ENCODE measurements around the gene ZMAT2. TPM values are rescaled to one million over a fixed set of nuclear protein-coding genes. Genes with fewer than 3 reads are reported as not detected.

Gene ZMAT2
- total RNA-seq: 66.2 and 67.0 TPM in 2 replicates

DNA sequence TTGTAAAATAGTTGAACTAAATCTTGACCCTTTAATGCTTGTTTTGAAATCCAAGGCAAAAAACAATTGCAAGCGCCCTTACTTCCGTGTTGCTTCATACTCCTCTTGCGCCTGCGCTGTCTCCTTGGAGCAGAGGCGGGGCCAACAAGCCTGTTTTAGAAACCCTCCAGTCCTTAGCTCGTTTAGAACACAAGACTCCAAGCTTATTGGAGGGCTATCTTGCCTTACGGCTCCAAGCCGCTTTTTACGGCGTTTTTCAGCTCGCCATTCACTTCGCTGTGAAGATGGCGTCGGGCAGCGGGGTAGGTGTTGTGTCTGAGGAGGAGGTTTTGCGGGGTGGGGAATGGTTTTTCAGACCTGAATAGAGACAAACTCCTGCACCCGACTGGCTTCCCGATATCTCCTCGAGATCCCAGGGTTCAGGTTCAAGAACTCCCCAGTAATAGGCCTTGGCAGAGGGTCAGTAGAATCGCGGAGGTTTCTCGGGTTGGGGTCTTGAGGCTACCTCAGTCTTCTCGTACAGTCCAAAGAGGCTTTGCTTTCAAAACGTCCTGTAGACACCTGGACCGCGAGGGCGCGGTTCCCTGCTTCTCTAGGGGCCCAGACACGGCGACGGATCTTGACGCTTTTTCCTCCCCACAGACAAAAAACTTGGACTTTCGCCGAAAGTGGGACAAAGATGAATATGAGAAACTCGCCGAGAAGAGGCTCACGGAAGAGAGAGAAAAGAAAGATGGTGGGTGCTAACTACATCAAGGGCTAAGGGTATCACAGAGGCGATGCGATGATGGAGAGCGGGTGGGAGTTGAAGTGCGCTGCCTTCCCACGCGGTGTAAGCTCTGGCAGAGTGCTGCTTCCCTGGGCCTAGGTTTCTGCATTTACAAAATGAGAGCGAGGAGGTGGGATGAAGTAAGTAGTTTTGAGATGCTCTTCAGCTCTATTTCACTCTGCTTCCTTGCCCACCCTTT, at the start of gene ZMAT2:
TSS of gene ZMAT2 (plus strand) at position 271 of the 968 bp plus-strand sequence. CDS start at position 285, 14 bp downstream.

GRCh38 chr5:140664359-140665119, 35.7 kb upstream of the ZMAT2 start, which contains the start of gene WDR55:
TSS of gene WDR55 (plus strand) at chr5:140664904. CDS start at chr5:140664913, 9 bp downstream.

DNA sequence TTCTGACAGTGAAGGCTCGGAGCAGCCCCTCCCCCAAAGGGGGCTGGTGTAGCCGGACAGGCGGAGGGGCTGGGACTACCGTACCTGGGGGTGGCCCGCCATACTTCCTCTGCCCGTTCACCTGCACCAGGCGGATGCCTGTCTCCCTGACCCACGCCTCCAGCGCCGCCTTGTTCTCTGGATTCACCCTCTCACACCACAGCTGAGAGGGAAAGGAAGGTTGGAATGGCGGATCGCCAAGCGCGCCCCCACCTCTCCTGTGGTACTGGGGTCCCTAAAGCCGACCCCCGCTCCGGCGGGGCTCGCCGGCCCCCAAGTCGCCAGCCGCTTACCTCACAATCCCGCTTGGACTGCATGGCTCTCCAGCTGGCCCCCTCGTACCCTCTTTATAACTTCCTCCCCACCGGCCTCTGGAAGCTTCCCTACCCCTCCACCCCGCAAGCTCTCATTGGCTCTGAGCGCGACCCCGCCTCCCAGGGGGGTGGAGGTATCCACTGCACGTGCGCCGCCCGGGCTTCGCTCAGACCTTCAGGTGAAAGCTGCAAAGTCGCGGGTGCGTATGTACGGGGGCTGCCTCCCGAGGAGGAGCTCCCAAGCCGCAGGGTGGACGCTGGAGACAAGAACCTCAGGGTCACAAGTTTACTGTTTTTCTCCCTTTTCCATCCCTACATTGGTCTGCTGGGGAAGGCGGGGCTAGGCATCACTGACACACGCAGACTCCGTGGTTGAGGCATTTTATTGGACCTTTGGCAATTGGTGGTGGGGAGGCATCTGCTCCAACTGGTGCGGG, 26.9 kb upstream of the ZMAT2 start, which contains the start of gene DND1:
TSS of gene DND1 (minus strand) at position 390 of the 790 bp plus-strand sequence. CDS start at position 356, 34 bp downstream.

DNA sequence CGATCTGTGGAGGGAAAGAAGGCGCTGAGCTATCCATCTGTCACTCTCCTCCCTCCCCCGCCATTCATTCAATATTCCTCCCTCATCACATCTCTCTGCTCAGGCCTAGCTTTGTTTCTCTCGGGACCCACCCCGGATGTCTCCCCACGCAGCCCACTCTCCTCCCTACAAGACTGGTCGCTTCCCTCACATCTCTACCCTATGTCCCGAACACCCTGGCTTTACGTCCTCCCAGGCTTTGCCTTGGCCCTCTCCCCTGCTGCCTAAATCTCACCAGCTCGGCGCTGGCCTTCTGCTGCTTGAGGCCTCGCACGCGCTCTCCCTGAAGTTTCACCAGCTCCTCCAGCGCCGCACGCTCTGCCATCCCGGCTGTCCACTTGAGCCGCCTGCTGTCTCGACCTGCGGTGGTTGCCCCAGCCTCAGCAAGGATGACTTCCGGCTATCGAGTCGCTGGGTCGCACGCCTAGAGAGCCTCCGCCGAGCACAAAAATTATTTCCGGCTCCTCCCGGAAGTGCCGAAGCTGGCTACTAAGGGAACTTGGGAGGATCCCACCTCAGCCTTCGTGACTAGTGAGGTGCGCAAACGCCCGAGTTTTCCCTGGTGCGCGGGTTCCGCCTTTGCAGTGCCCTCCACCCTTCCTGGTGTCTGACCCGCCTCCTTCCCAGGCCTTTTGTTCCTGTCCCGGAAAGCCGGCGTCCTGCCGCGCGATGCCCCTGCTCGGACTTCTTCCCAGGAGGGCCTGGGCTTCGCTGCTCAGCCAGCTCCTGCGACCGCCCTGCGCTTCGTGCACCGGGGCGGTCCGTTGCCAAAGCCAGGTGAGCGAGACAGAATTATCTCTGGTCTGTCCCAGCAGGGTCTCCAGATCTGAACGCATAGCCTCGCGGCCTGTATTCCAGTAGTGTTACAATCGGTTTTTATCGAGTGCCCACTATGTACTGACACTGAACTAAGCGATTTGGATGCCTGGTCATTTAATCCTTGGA, 9.0 kb upstream of the ZMAT2 start, which contains the start of the genes HARS1 and HARS2:
TSS of gene HARS1 (minus strand) at position 430 of the 984 bp plus-strand sequence. CDS start at position 364, 66 bp downstream.
TSS of gene HARS2 (plus strand) at position 515 of the 984 bp plus-strand sequence. CDS start at position 709, 194 bp downstream.

Other genes with a start within 250 kb of the ZMAT2 start
- gene EIF4EBP3, start 152.8 kb upstream of the ZMAT2 start, total RNA-seq: 3.1 and 3.8 TPM in 2 replicates
- 19.9 and 47.5 TPM in 2 replicates for gene SRA1, start 143.0 kb upstream of the ZMAT2 start, total RNA-seq
- gene APBB3, start 135.8 kb upstream of the ZMAT2 start, total RNA-seq: 5.8 and 10.4 TPM in 2 replicates
- gene SLC35A4, start 135.6 kb upstream of the ZMAT2 start, total RNA-seq: 16.7 and 53.9 TPM in 2 replicates
- 1.4 and 6.6 TPM in 2 replicates for gene CD14, start 67.3 kb upstream of the ZMAT2 start, total RNA-seq
- gene TMCO6, start 61.0 kb upstream of the ZMAT2 start, total RNA-seq: 10.6 and 12.5 TPM in 2 replicates
- gene NDUFA2, start 52.8 kb upstream of the ZMAT2 start, total RNA-seq: 17.5 and 26.7 TPM in 2 replicates
- gene IK, start 52.6 kb upstream of the ZMAT2 start, total RNA-seq: 70.4 and 100 TPM in 2 replicates
- 30.7 and 33.2 TPM in 2 replicates for gene WDR55, start 35.5 kb upstream of the ZMAT2 start, total RNA-seq
- 0.34 and 0.36 TPM in 2 replicates for gene DND1, start 26.9 kb upstream of the ZMAT2 start, total RNA-seq
- 45.5 and 62.6 TPM in 2 replicates for gene HARS1, start 9.1 kb upstream of the ZMAT2 start, total RNA-seq
- 24.3 and 33.7 TPM in 2 replicates for gene HARS2, start 9.0 kb upstream of the ZMAT2 start, total RNA-seq
- gene PCDHA1, start 85.7 kb downstream of the ZMAT2 start, total RNA-seq: under 0.01 TPM in 1 of 2 replicates, not detected in the other
- gene PCDHA2, start 94.4 kb downstream of the ZMAT2 start, total RNA-seq: under 0.01 TPM in 1 of 2 replicates, not detected in the other
- gene PCDHA3, start 100.6 kb downstream of the ZMAT2 start, total RNA-seq: 0.57 TPM in 1 of 2 replicates, not detected in the other
- 0.34 and 2.3 TPM in 2 replicates for gene PCDHA4, start 106.6 kb downstream of the ZMAT2 start, total RNA-seq
- 0.21 TPM in 1 of 2 replicates, not detected in the other for gene PCDHA5, start 121.2 kb downstream of the ZMAT2 start, total RNA-seq
- under 0.01 and 0.85 TPM in 2 replicates for gene PCDHA6, start 127.5 kb downstream of the ZMAT2 start, total RNA-seq
- gene PCDHA7, start 133.8 kb downstream of the ZMAT2 start, total RNA-seq: under 0.01 and 0.64 TPM in 2 replicates
- 0.21 TPM in 1 of 2 replicates, not detected in the other for gene PCDHA8, start 140.7 kb downstream of the ZMAT2 start, total RNA-seq
- under 0.01 and 0.43 TPM in 2 replicates for gene PCDHA9, start 147.9 kb downstream of the ZMAT2 start, total RNA-seq
- gene PCDHA10, start 155.4 kb downstream of the ZMAT2 start, total RNA-seq: under 0.01 and 1.6 TPM in 2 replicates
- 2.5 and 2.7 TPM in 2 replicates for gene PCDHA11, start 168.5 kb downstream of the ZMAT2 start, total RNA-seq
- gene PCDHA12, start 174.9 kb downstream of the ZMAT2 start, total RNA-seq: under 0.01 and 3.8 TPM in 2 replicates
- gene PCDHA13, start 181.7 kb downstream of the ZMAT2 start, total RNA-seq: under 0.01 and 2.6 TPM in 2 replicates
- gene PCDHAC1, start 225.9 kb downstream of the ZMAT2 start, total RNA-seq: 1.4 and 6.9 TPM in 2 replicates